ENCODE measurements around the gene C2CD3.

The C2CD3 gene

GRCh38 chr11:74002832-74003231 is 168.0 kb downstream of the C2CD3 start:
- TF ChIP-seq GABPA (IDR thresholded peaks at IDR 0.05; ENCODE audit: low read depth): no peak
- no peak for TF ChIP-seq CTCF (IDR thresholded peaks at IDR 0.05; ENCODE audit: insufficient read depth, low read length)
- no peak for TF ChIP-seq REST (IDR thresholded peaks at IDR 0.05; ENCODE audit: insufficient replicate concordance, low read depth)
- no peak for TF ChIP-seq SPI1 (IDR thresholded peaks at IDR 0.05; ENCODE audit: borderline replicate concordance, low read depth)
- TF ChIP-seq POLR2AphosphoS5 (IDR thresholded peaks at IDR 0.05; ENCODE audit: low read depth): no peak
- DNase-seq (ENCODE audit: low read depth in 1 of 2, low spot score in 1 of 2): no peak
- Histone ChIP-seq H3K27me3 (ENCODE audit: insufficient read depth, poor library complexity, severe bottlenecking) (no peaks in the 10 kb centered on the region), H3K27ac (replicated peaks) (no peak overlapping the region), H3K4me3 (replicated peaks; ENCODE audit: insufficient read depth, low read length) (no peak overlapping the region)

- TF ChIP-seq REST (IDR thresholded peaks at IDR 0.05; ENCODE audit: insufficient replicate concordance, low read depth): no peak
- no peak for TF ChIP-seq GABPA (IDR thresholded peaks at IDR 0.05; ENCODE audit: low read depth)
- no peak for TF ChIP-seq POLR2AphosphoS5 (IDR thresholded peaks at IDR 0.05; ENCODE audit: low read depth)
- TF ChIP-seq CTCF (IDR thresholded peaks at IDR 0.05; ENCODE audit: insufficient read depth, low read length): no peak
- no peak for TF ChIP-seq SPI1 (IDR thresholded peaks at IDR 0.05; ENCODE audit: borderline replicate concordance, low read depth)
- Histone ChIP-seq H3K4me3 (replicated peaks; ENCODE audit: insufficient read depth, low read length) (no peak overlapping the region), H3K27me3 (ENCODE audit: insufficient read depth, poor library complexity, severe bottlenecking) (no peaks in the 10 kb centered on the region), H3K27ac (replicated peaks) (no peak overlapping the region)
- DNase-seq (ENCODE audit: low read depth in 1 of 2, low spot score in 1 of 2): no peak
Measured at GRCh38 chr11:74001822-74002286, 168.9 kb downstream of the C2CD3 start.

- H3K27ac ChIP-seq (replicated peaks): no peak overlapping the region
- no peak overlapping the region for H3K4me3 ChIP-seq (replicated peaks; ENCODE audit: insufficient read depth, low read length)
- no peak for DNase-seq (ENCODE audit: low read depth in 1 of 2, low spot score in 1 of 2)
- H3K27me3 ChIP-seq (ENCODE audit: insufficient read depth, poor library complexity, severe bottlenecking): no peaks in the 10 kb centered on the region
- TF ChIP-seq REST (IDR thresholded peaks at IDR 0.05; ENCODE audit: insufficient replicate concordance, low read depth) (no peak), CTCF (IDR thresholded peaks at IDR 0.05; ENCODE audit: insufficient read depth, low read length) (no peak), GABPA (IDR thresholded peaks at IDR 0.05; ENCODE audit: low read depth) (no peak), POLR2AphosphoS5 (IDR thresholded peaks at IDR 0.05; ENCODE audit: low read depth) (no peak), SPI1 (IDR thresholded peaks at IDR 0.05; ENCODE audit: borderline replicate concordance, low read depth) (no peak)
Measured at GRCh38 chr11:74000307-74001133, 170.3 kb downstream of the C2CD3 start.

Data from HL-60 (cell line).